ENCODE data around the gene CDKN2B-AS1. TPM values are rescaled to one million over a fixed set of nuclear protein-coding genes. Genes with fewer than 3 reads are reported as not detected.
"Not testable (repeated sequence)": the region's sequence is repeated elsewhere in the genome, so short reads cannot be mapped to it uniquely, and the experiment has no call there.

The CDKN2B-AS1 gene
- total and polyA plus RNA-seq, 8 donors, result 0.24 to 0.92 (median 0.55) TPM; not detected in 3

- H3K27ac ChIP-seq, result no peak overlapping the region
- H3K4me3 ChIP-seq, result no peak overlapping the region
- no peaks in the 10 kb centered on the region for H3K9me3 ChIP-seq
- DNase-seq, result no peak
- H3K27me3 ChIP-seq, result no peaks in the 10 kb centered on the region
- intact Hi-C loops (cut with DNase I), result no loop called here
- TF ChIP-seq CTCF (IDR thresholded peaks at IDR 0.05), result no peak
- 47 to 52% methylated on average over 3 of the region's 3 CpGs for WGBS, 2 donors
- H3K4me1 ChIP-seq, result no peaks in the 10 kb centered on the region
- ATAC-seq, result no peak
- FAIRE-seq, result no peak
- H3K36me3 ChIP-seq, result no peaks in the 10 kb centered on the region
Measured at GRCh38 chr9:22056402-22056801, 61.8 kb downstream of the CDKN2B-AS1 start.

GRCh38 chr9:22057972-22058371, 63.4 kb downstream of the CDKN2B-AS1 start:
- H3K27me3 ChIP-seq; DNase-seq; intact Hi-C loops (cut with DNase I); ATAC-seq; FAIRE-seq; H3K9me3 ChIP-seq; H3K4me1 ChIP-seq; H3K36me3 ChIP-seq; H3K27ac ChIP-seq; H3K4me3 ChIP-seq: not testable (repeated sequence)
- WGBS, 2 donors, result 80 to 83% methylated on average over 6 of the region's 6 CpGs

GRCh38 chr9:22060831-22061383, 66.3 kb downstream of the CDKN2B-AS1 start:
- WGBS, 2 donors, result 67 to 80% methylated on average over 4 of the region's 4 CpGs
- Histone ChIP-seq H3K4me3 (no peak overlapping the region), H3K27ac (no peak overlapping the region), H3K4me1 (no peaks in the 10 kb centered on the region), H3K27me3 (no peaks in the 10 kb centered on the region), H3K9me3 (no peaks in the 10 kb centered on the region), H3K36me3 (no peaks in the 10 kb centered on the region)
- ATAC-seq (peak in 1 of 4 donors; percentile 51), FAIRE-seq (no peak), DNase-seq (no peak)
- no peak for TF ChIP-seq CTCF (IDR thresholded peaks at IDR 0.05)
- intact Hi-C loops (cut with DNase I), result no loop called here

- ATAC-seq (no peak), FAIRE-seq (no peak), DNase-seq (no peak)
- no peak for TF ChIP-seq CTCF (IDR thresholded peaks at IDR 0.05)
- Histone ChIP-seq H3K4me1 (no peaks in the 10 kb centered on the region), H3K9me3 (no peaks in the 10 kb centered on the region), H3K27ac (no peak overlapping the region), H3K36me3 (no peaks in the 10 kb centered on the region), H3K4me3 (no peak overlapping the region), H3K27me3 (no peaks in the 10 kb centered on the region)
- 29 to 38% methylated on average over 2 of the region's 2 CpGs for WGBS, 2 donors
- intact Hi-C loops (cut with DNase I), result no loop called here
Measured at GRCh38 chr9:22064957-22065356, 70.4 kb downstream of the CDKN2B-AS1 start.

GRCh38 chr9:22065431-22066200, 71.0 kb downstream of the CDKN2B-AS1 start:
- DNase-seq, result no peak
- no peak for FAIRE-seq
- no peak overlapping the region for H3K27ac ChIP-seq
- no peaks in the 10 kb centered on the region for H3K27me3 ChIP-seq
- H3K36me3 ChIP-seq, result no peaks in the 10 kb centered on the region
- TF ChIP-seq CTCF (IDR thresholded peaks at IDR 0.05), result no peak
- no peaks in the 10 kb centered on the region for H3K4me1 ChIP-seq
- H3K4me3 ChIP-seq, result no peak overlapping the region
- no peak for ATAC-seq
- intact Hi-C loops (cut with DNase I), result no loop called here
- no peaks in the 10 kb centered on the region for H3K9me3 ChIP-seq
- WGBS, 2 donors, result 65 to 73% methylated on average over 4 of the region's 4 CpGs
